8988T (cell line): ENCODE results near the gene UBR1.
"Not testable (repeated sequence)": the region's sequence is repeated elsewhere in the genome, so short reads cannot be mapped to it uniquely, and the experiment has no call there.

Experiments
- DNase-seq: peaks from one replicate; pipeline ENCODE4 v3.0.0; 2011

UBR1 gene

DNA sequence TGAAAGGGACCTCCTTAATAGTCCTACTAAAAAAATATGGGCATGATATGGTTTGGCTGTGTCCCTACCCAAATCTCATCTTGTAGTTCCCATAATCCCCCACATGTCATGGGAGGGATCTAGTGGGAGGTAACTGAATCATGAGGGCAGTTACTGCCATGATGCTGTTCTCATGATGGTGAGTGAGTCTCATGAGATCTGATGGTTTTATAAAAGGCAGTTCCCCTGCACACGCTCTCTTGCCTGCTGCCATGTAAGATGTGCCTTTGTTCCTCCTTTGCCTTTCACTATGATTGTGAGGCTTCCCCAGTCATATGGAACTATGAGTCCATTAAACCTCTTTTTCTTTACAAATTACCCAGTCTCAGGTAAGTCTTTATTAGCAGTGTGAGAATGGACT lies 211.9 kb downstream of the UBR1 start:
- DNase-seq: not testable (repeated sequence)
